Mesenchymal stem cell (in vitro differentiated cells and primary cell): Measurements from ENCODE around the gene CAMK2D.

Source experiments
- DNase-seq: peaks from one replicate; pipeline ENCODE4 v3.0.0-alpha.2; 2013
- H2AFZ ChIP-seq: one replicate; pipeline ENCODE4 v1.6.1; 2013; ENCODE audit warnings: low read depth, mild to moderate bottlenecking, control low read depth, inconsistent platforms, low read length, moderate library complexity
- H2AK5ac ChIP-seq: 2 replicates; pipeline ENCODE4 v1.6.1; 2013; ENCODE audit warnings: low read length, moderate library complexity, mild to moderate bottlenecking, inconsistent platforms; ENCODE audit not compliant: severe bottlenecking
- H2BK120ac ChIP-seq: one replicate; pipeline ENCODE4 v1.6.1; 2013; ENCODE audit warnings: low read depth, mild to moderate bottlenecking, inconsistent platforms, low read length, moderate library complexity
- H2BK12ac ChIP-seq, 2 experiments: one replicate each; pipeline ENCODE4 v1.6.1; 2013; ENCODE audit warnings: inconsistent platforms in 2 of 2, low read length in 2 of 2, mild to moderate bottlenecking in 2 of 2, moderate library complexity in 2 of 2, control low read depth in 1 of 2
- H2BK15ac ChIP-seq: one replicate; pipeline ENCODE4 v1.6.1; 2013; ENCODE audit warnings: mild to moderate bottlenecking, low read depth, inconsistent platforms; ENCODE audit not compliant: poor library complexity, severe bottlenecking
- H2BK5ac ChIP-seq: 2 replicates; pipeline ENCODE4 v1.6.1; 2013; ENCODE audit warnings: low read depth, mild to moderate bottlenecking, low read length, control low read depth, inconsistent platforms; ENCODE audit not compliant: poor library complexity, severe bottlenecking
- H3K14ac ChIP-seq, 2 experiments: one replicate each; pipeline ENCODE4 v1.6.1; 2013; ENCODE audit warnings: inconsistent platforms in 2 of 2, low read length in 2 of 2, control low read depth in 1 of 2, mild to moderate bottlenecking in 1 of 2, moderate library complexity in 1 of 2
- H3K18ac ChIP-seq, 2 experiments: one replicate each; pipeline ENCODE4 v1.6.1; 2013; ENCODE audit warnings: inconsistent platforms in 2 of 2, low read length in 2 of 2, control low read depth in 1 of 2, low read depth in 1 of 2, mild to moderate bottlenecking in 1 of 2
- H3K23ac ChIP-seq, 2 experiments: one replicate each; pipeline ENCODE4 v1.6.1; 2013; ENCODE audit warnings: inconsistent platforms in 2 of 2, low read length in 2 of 2, mild to moderate bottlenecking in 2 of 2, moderate library complexity in 2 of 2, control low read depth in 1 of 2
- H3K27ac ChIP-seq: 2 replicates; pipeline ENCODE4 v1.5.1; 2013; ENCODE audit warnings: mild to moderate bottlenecking, moderate library complexity, low read length, control low read depth, inconsistent platforms; ENCODE audit not compliant: poor library complexity, severe bottlenecking
- H3K27me3 ChIP-seq, 2 experiments: 2 replicates each; pipeline versions ENCODE4 v1.6.1 to v1.7.0; 2013; ENCODE audit warnings: low read length in 2 of 2, mild to moderate bottlenecking in 2 of 2, moderate library complexity in 2 of 2, control low read depth in 1 of 2, inconsistent platforms in 1 of 2; ENCODE audit not compliant: control insufficient read depth in 1 of 2, insufficient read depth in 1 of 2
- H3K36me3 ChIP-seq, 2 experiments: 2 replicates each; pipeline versions ENCODE4 v1.6.1 to v1.7.0; 2013; ENCODE audit warnings: low read length in 2 of 2, control low read depth in 1 of 2, inconsistent platforms in 1 of 2, low read depth in 1 of 2, mild to moderate bottlenecking in 1 of 2; ENCODE audit not compliant: insufficient read depth in 2 of 2, control insufficient read depth in 1 of 2
- H3K4ac ChIP-seq, 2 experiments: one replicate each; pipeline ENCODE4 v1.6.1; 2013; ENCODE audit warnings: inconsistent platforms in 2 of 2, low read length in 2 of 2, mild to moderate bottlenecking in 2 of 2, moderate library complexity in 2 of 2, control low read depth in 1 of 2, low read depth in 1 of 2
- H3K4me1 ChIP-seq: 2 replicates; pipeline ENCODE4 v1.6.1; 2013; ENCODE audit warnings: low read depth, low read length, control low read depth; ENCODE audit not compliant: control insufficient read depth, insufficient read depth
- H3K4me2 ChIP-seq: 2 replicates; pipeline ENCODE4 v1.6.1; 2013; ENCODE audit warnings: low read length, mild to moderate bottlenecking, inconsistent platforms; ENCODE audit not compliant: poor library complexity, severe bottlenecking
- H3K4me3 ChIP-seq, 2 experiments: 2 replicates each; pipeline versions ENCODE4 v1.5.1 to v1.7.0; 2013; ENCODE audit warnings: low read length in 2 of 2, mild to moderate bottlenecking in 2 of 2, control low read depth in 1 of 2, low read depth in 1 of 2; ENCODE audit not compliant: insufficient read depth in 1 of 2
- H3K79me1 ChIP-seq: replicated peaks from 2 replicates; pipeline ENCODE4 v1.6.1; 2013; ENCODE audit warnings: mild to moderate bottlenecking, control low read depth, low read length, inconsistent platforms; ENCODE audit not compliant: poor library complexity, severe bottlenecking
- H3K9ac ChIP-seq: 2 replicates; pipeline ENCODE4 v1.7.0; 2013; ENCODE audit warnings: mild to moderate bottlenecking, low read length, moderate library complexity
- H3K9me3 ChIP-seq: 2 replicates; pipeline ENCODE4 v1.7.0; 2013; ENCODE audit warnings: mild to moderate bottlenecking, low read length; ENCODE audit not compliant: control insufficient read depth
- H4K8ac ChIP-seq: one replicate; pipeline ENCODE4 v1.6.1; 2013; ENCODE audit warnings: inconsistent platforms, mild to moderate bottlenecking, low read length, moderate library complexity
- H4K91ac ChIP-seq: one replicate; pipeline ENCODE4 v1.6.1; 2013; ENCODE audit warnings: mild to moderate bottlenecking, low read length, inconsistent platforms
- WGBS: methylation state at CpG from one replicate; pipeline ENCODE4 v1.1.7; 2013; ENCODE audit warnings: mixed read lengths; 5-methylcytosine and 5-hydroxymethylcytosine counted together

CAMK2D gene

DNA sequence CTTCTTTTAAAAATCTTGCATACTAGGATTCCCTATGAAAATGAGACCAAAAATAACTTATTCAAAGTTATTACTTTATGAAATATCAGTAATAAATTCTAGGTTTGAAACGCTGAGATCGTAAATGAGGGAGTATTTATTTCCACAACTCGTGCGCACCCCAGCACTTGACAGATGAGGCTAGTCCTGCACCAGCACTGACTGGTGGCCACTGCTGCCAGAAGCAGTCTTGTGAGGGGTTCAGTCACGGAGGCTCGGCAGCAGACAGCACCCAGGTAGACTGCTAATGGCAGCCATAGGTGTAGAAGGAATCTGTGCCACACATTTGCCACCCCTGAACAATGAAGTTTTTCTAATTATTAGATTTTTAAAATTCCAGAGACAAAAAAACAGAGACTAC lies 248.7 kb downstream of the CAMK2D start:
- DNase-seq: no peak
- H3K23ac ChIP-seq: no peak overlapping the region
- H2BK15ac ChIP-seq: no peak overlapping the region
- no peak overlapping the region for H3K4me2 ChIP-seq
- no peak overlapping the region for H2AFZ ChIP-seq
- WGBS: 98% methylated on average over 5 of the region's 6 CpGs
- H3K9ac ChIP-seq: no peak overlapping the region
- no peak overlapping the region for H3K4ac ChIP-seq
- no peak overlapping the region for H2BK12ac ChIP-seq
- no peak overlapping the region for H2BK120ac ChIP-seq
- no peak overlapping the region for H3K4me3 ChIP-seq
- H3K14ac ChIP-seq: no peak overlapping the region
- H2AK5ac ChIP-seq: no peak overlapping the region
- H2BK5ac ChIP-seq: no peak overlapping the region
- H3K4me1 ChIP-seq: no peaks in the 10 kb centered on the region
- no peak overlapping the region for H3K18ac ChIP-seq
- H3K36me3 ChIP-seq: peaks cover 10 to 98% of the 10 kb centered on the region in 2 experiments
- no peak overlapping the region for H4K8ac ChIP-seq
- H4K91ac ChIP-seq: peak overlapping the region; percentile 75
- peaks cover 7% of the 10 kb centered on the region for H3K79me1 ChIP-seq
- H3K27ac ChIP-seq: no peak overlapping the region
- H3K9me3 ChIP-seq: no peaks in the 10 kb centered on the region
- H3K27me3 ChIP-seq: no peaks in the 10 kb centered on the region

DNA sequence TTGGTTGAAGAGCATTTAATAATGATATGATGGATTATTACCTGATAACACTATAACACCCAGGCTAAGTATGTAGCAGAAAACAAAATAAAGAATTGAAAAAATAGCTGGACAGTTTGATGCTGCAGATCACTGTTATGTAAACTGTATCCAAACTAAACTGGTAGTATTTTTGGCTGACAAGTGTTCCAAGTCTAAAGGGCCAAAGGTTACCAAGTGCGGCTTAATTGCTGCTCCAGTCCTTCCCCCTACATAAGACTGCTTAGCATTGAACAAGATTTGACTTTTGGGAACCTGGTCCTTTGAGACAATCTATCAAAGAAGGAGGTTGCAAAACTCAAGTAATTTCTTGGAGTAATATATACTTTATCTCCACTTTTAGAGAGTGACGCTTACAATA lies 249.6 kb downstream of the CAMK2D start:
- no peak overlapping the region for H3K4me3 ChIP-seq
- H3K14ac ChIP-seq: no peak overlapping the region
- no peak overlapping the region for H3K4ac ChIP-seq
- H3K9me3 ChIP-seq: no peaks in the 10 kb centered on the region
- H3K4me2 ChIP-seq: no peak overlapping the region
- peaks cover 10 to 98% of the 10 kb centered on the region in 2 experiments for H3K36me3 ChIP-seq
- no peak overlapping the region for H2BK15ac ChIP-seq
- H3K18ac ChIP-seq: no peak overlapping the region
- no peak for DNase-seq
- no peak overlapping the region for H2BK12ac ChIP-seq
- peaks cover 7% of the 10 kb centered on the region for H3K79me1 ChIP-seq
- H4K91ac ChIP-seq: no peak overlapping the region
- WGBS: 100% methylated on average over 1 of the region's 2 CpGs
- no peaks in the 10 kb centered on the region for H3K4me1 ChIP-seq
- no peak overlapping the region for H2AK5ac ChIP-seq
- H3K27me3 ChIP-seq: no peaks in the 10 kb centered on the region
- H4K8ac ChIP-seq: no peak overlapping the region
- no peak overlapping the region for H2BK120ac ChIP-seq
- no peak overlapping the region for H3K9ac ChIP-seq
- no peak overlapping the region for H2AFZ ChIP-seq
- no peak overlapping the region for H2BK5ac ChIP-seq
- H3K27ac ChIP-seq: no peak overlapping the region
- H3K23ac ChIP-seq: no peak overlapping the region

DNA sequence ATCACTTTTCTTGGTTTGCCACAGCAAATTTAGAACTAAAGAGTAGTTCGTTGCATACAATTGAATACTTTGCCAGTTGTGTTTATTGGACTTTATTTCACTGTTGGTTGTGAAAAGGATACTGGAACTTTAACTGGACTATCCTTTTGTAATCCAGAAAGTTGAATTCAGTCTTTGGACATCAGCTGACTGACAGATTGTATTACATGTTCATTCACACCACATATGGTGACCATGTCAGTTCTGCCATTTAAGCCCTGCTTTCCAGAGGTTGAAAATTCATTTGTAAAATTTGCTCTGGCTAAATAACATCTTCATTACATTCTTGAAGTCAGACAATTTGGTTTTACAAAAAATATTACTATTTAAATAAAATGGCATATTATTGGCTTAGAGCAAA lies 251.7 kb downstream of the CAMK2D start:
- H2BK5ac ChIP-seq: no peak overlapping the region
- no peak overlapping the region for H3K18ac ChIP-seq
- H3K4me2 ChIP-seq: no peak overlapping the region
- H3K4me1 ChIP-seq: no peaks in the 10 kb centered on the region
- H3K9ac ChIP-seq: no peak overlapping the region
- H3K23ac ChIP-seq: no peak overlapping the region
- no peak overlapping the region for H4K8ac ChIP-seq
- H4K91ac ChIP-seq: no peak overlapping the region
- no peak overlapping the region for H2BK15ac ChIP-seq
- no peak for DNase-seq
- no peak overlapping the region for H3K4me3 ChIP-seq
- WGBS: 100% methylated on average over 1 of the region's 1 CpG
- H3K14ac ChIP-seq: no peak overlapping the region
- no peaks in the 10 kb centered on the region for H3K27me3 ChIP-seq
- H2BK12ac ChIP-seq: no peak overlapping the region
- H2BK120ac ChIP-seq: no peak overlapping the region
- no peak overlapping the region for H3K4ac ChIP-seq
- no peaks in the 10 kb centered on the region for H3K9me3 ChIP-seq
- no peak overlapping the region for H2AFZ ChIP-seq
- H2AK5ac ChIP-seq: no peak overlapping the region
- H3K27ac ChIP-seq: no peak overlapping the region
- H3K36me3 ChIP-seq: peaks cover 13 to 99% of the 10 kb centered on the region in 2 experiments
- peaks cover 5% of the 10 kb centered on the region for H3K79me1 ChIP-seq

DNA sequence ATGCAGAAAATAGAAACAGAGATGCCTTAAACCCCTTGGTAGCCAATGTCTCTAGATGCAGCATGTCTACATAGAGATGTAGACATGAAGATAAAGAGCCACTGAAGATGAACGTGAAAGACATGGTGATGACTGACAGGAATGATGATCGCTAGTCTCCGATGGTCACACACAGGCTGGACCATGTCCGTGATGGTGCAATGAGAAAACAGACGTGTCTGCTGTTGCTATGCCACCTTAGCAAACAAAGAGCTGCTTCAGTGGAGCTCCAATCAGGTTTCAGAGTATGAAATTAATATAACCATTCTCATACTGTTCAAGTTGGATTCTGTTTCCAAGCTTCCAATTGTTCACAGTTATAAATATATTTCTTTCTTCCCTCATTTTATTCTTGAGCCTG lies 256.5 kb downstream of the CAMK2D start:
- H3K18ac ChIP-seq: no peak overlapping the region
- H3K79me1 ChIP-seq: peaks cover 2% of the 10 kb centered on the region
- no peak overlapping the region for H3K4me2 ChIP-seq
- H4K8ac ChIP-seq: no peak overlapping the region
- DNase-seq: no peak
- H3K9me3 ChIP-seq: no peaks in the 10 kb centered on the region
- no peak overlapping the region for H3K14ac ChIP-seq
- H3K4me3 ChIP-seq: no peak overlapping the region
- H2AK5ac ChIP-seq: no peak overlapping the region
- H2BK120ac ChIP-seq: no peak overlapping the region
- H2BK12ac ChIP-seq: no peak overlapping the region
- H3K9ac ChIP-seq: no peak overlapping the region
- no peak overlapping the region for H2AFZ ChIP-seq
- no peak overlapping the region for H2BK5ac ChIP-seq
- H4K91ac ChIP-seq: no peak overlapping the region
- no peak overlapping the region for H3K4ac ChIP-seq
- no peaks in the 10 kb centered on the region for H3K27me3 ChIP-seq
- 93% methylated on average over 5 of the region's 5 CpGs for WGBS
- no peak overlapping the region for H3K23ac ChIP-seq
- no peaks in the 10 kb centered on the region for H3K4me1 ChIP-seq
- H2BK15ac ChIP-seq: no peak overlapping the region
- peaks cover 3 to 98% of the 10 kb centered on the region in 2 experiments for H3K36me3 ChIP-seq
- no peak overlapping the region for H3K27ac ChIP-seq
